Spleen (tissue), 7 donors: ENCODE results near the gene BAG1.

ENCODE experiments used
- CTCF ChIP-seq, 11 experiments: fragments of 200-600 bp in 7 of 11; fragments of 450-650 bp in 4 of 11; sonication (generic) in 4 of 11; IDR thresholded peaks in 8 of 11; conservative IDR thresholded peaks in 3 of 11; 1 replicate in 7 of 11; 2 replicates in 4 of 11; pipeline versions ENCODE4 v1.4.0 to v1.8.0; 2016 to 2021; ENCODE audit warnings: antibody characterized with exemption in 11 of 11, inconsistent platforms in 4 of 11, mild to moderate bottlenecking in 1 of 11
- POLR2AphosphoS5 ChIP-seq, 3 donors: sonication (generic); formaldehyde crosslinking; IDR thresholded peaks; one replicate each; pipeline ENCODE4 v1.5.1; 2017; ENCODE audit warnings: antibody characterized with exemption in 3 of 3
- donor health status: DM: no; HTN: no; CAD: no; lungs with moderate emphysema.
- donor health status: DM: no; HTN: no; CAD: no.
- donor health status: DM: no; HTN: no; CAD: no.

- TF ChIP-seq CTCF (IDR thresholded peaks at IDR 0.05 in 8 of 11, conservative IDR thresholded peaks at IDR 0.05 in 3 of 11), result no peak
- no peak for TF ChIP-seq POLR2AphosphoS5 (IDR thresholded peaks at IDR 0.05)
These were observed 31.7 kb downstream of the BAG1 start for GRCh38 chr9:33232815-33233214.
